Suprapubic skin (tissue), 3 donors: ENCODE measurements around the gene CEL.

ENCODE experiments used
- EP300 ChIP-seq: sonication (generic); formaldehyde crosslinking; IDR thresholded peaks from one replicate; pipeline ENCODE4 v1.6.1; 2017; ENCODE audit warnings: antibody characterized with exemption
- TF ChIP-seq, protein P1 (sequence below), 2 donors: fragments of 200-600 bp in 1 of 2; fragments of 450-650 bp in 1 of 2; sonication (generic) in 1 of 2; IDR thresholded peaks; one replicate each; pipeline ENCODE4 v1.5.1; 2016 to 2019; ENCODE audit warnings: antibody characterized with exemption in 2 of 2, mild to moderate bottlenecking in 1 of 2, moderate library complexity in 1 of 2

DNA sequence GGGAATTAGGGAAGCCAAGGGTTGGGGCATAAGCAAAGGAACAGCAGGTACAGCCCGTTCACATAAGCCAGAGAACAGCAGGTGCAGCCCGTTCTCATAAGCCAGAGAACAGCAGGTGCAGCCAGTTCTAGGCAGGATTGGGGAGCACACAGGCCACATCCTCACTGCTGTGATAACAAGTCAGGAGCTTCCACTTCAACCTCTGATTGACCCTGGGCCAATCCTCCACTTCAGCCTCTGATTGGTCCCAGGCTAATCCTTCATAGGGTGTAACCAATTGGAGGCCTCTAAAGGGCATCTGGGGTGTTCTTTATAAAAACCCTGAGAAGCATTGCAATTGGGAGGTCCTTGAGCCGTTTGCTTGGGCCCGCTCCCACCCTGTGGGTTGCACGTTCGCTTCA is 27.5 kb downstream of the CEL start:
- TF ChIP-seq, protein P1, sequence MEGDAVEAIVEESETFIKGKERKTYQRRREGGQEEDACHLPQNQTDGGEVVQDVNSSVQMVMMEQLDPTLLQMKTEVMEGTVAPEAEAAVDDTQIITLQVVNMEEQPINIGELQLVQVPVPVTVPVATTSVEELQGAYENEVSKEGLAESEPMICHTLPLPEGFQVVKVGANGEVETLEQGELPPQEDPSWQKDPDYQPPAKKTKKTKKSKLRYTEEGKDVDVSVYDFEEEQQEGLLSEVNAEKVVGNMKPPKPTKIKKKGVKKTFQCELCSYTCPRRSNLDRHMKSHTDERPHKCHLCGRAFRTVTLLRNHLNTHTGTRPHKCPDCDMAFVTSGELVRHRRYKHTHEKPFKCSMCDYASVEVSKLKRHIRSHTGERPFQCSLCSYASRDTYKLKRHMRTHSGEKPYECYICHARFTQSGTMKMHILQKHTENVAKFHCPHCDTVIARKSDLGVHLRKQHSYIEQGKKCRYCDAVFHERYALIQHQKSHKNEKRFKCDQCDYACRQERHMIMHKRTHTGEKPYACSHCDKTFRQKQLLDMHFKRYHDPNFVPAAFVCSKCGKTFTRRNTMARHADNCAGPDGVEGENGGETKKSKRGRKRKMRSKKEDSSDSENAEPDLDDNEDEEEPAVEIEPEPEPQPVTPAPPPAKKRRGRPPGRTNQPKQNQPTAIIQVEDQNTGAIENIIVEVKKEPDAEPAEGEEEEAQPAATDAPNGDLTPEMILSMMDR (IDR thresholded peaks at IDR 0.05), result no peak
- TF ChIP-seq EP300, result no peak
